ENCODE measurements around the gene ASCC3.

ASCC3 gene

GRCh38 chr6:100462706-100463629 lies 418.2 kb downstream of the ASCC3 start:
- Histone ChIP-seq H3K27ac (ENCODE audit: insufficient read depth, low read depth, low read length, poor library complexity, severe bottlenecking) (no peak overlapping the region), H3K9me3 (ENCODE audit: control insufficient read depth, low read length) (no peaks in the 10 kb centered on the region), H3K36me3 (ENCODE audit: control insufficient read depth, insufficient read depth, low read length) (no peaks in the 10 kb centered on the region), H3K4me3 (ENCODE audit: insufficient read depth, low read depth, low read length) (no peak overlapping the region), H3K27me3 (ENCODE audit: control insufficient read depth, insufficient read depth, low read length, poor library complexity, severe bottlenecking) (peaks cover 100% of the 10 kb centered on the region), H3K4me1 (ENCODE audit: control insufficient read depth, insufficient read depth, low read length) (peaks cover 18% of the 10 kb centered on the region)
- 7 to 10% methylated on average over 12 to 13 of the region's 13 CpGs for WGBS, 2 experiments

- WGBS, 2 experiments: 5 to 10% methylated on average over 3 of the region's 3 CpGs
- Histone ChIP-seq H3K27ac (ENCODE audit: insufficient read depth, low read depth, low read length, poor library complexity, severe bottlenecking) (no peak overlapping the region), H3K4me1 (ENCODE audit: control insufficient read depth, insufficient read depth, low read length) (peaks cover 21% of the 10 kb centered on the region), H3K4me3 (ENCODE audit: insufficient read depth, low read depth, low read length) (no peak overlapping the region), H3K9me3 (ENCODE audit: control insufficient read depth, low read length) (no peaks in the 10 kb centered on the region), H3K36me3 (ENCODE audit: control insufficient read depth, insufficient read depth, low read length) (no peaks in the 10 kb centered on the region), H3K27me3 (ENCODE audit: control insufficient read depth, insufficient read depth, low read length, poor library complexity, severe bottlenecking) (peaks cover 100% of the 10 kb centered on the region)
Measured at GRCh38 chr6:100461917-100462705, 419.0 kb downstream of the ASCC3 start.

- Histone ChIP-seq H3K4me3 (ENCODE audit: insufficient read depth, low read depth, low read length) (no peak overlapping the region), H3K27me3 (ENCODE audit: control insufficient read depth, insufficient read depth, low read length, poor library complexity, severe bottlenecking) (peaks cover 100% of the 10 kb centered on the region), H3K9me3 (ENCODE audit: control insufficient read depth, low read length) (no peaks in the 10 kb centered on the region), H3K4me1 (ENCODE audit: control insufficient read depth, insufficient read depth, low read length) (peaks cover 21% of the 10 kb centered on the region), H3K36me3 (ENCODE audit: control insufficient read depth, insufficient read depth, low read length) (no peaks in the 10 kb centered on the region), H3K27ac (ENCODE audit: insufficient read depth, low read depth, low read length, poor library complexity, severe bottlenecking) (no peak overlapping the region)
- 0 to 1% methylated on average over 26 to 28 of the region's 29 CpGs for WGBS, 2 experiments
Measured at GRCh38 chr6:100461278-100461916, 419.7 kb downstream of the ASCC3 start.

GRCh38 chr6:100460650-100461204 lies 420.4 kb downstream of the ASCC3 start:
- Histone ChIP-seq H3K9me3 (ENCODE audit: control insufficient read depth, low read length) (no peaks in the 10 kb centered on the region), H3K4me3 (ENCODE audit: insufficient read depth, low read depth, low read length) (no peak overlapping the region), H3K27me3 (ENCODE audit: control insufficient read depth, insufficient read depth, low read length, poor library complexity, severe bottlenecking) (peaks cover 100% of the 10 kb centered on the region), H3K27ac (ENCODE audit: insufficient read depth, low read depth, low read length, poor library complexity, severe bottlenecking) (no peak overlapping the region), H3K4me1 (ENCODE audit: control insufficient read depth, insufficient read depth, low read length) (peaks cover 21% of the 10 kb centered on the region), H3K36me3 (ENCODE audit: control insufficient read depth, insufficient read depth, low read length) (no peaks in the 10 kb centered on the region)
- 0% methylated on average over 7 to 9 of the region's 9 CpGs for WGBS, 2 experiments

- H3K27me3 ChIP-seq (ENCODE audit: control insufficient read depth, insufficient read depth, low read length, poor library complexity, severe bottlenecking): peaks cover 100% of the 10 kb centered on the region
- H3K36me3 ChIP-seq (ENCODE audit: control insufficient read depth, insufficient read depth, low read length): no peaks in the 10 kb centered on the region
- no peak overlapping the region for H3K4me3 ChIP-seq (ENCODE audit: insufficient read depth, low read depth, low read length)
Measured at GRCh38 chr6:100459592-100460184, 421.4 kb downstream of the ASCC3 start.

GRCh38 chr6:100458841-100459591 lies 422.1 kb downstream of the ASCC3 start:
- H3K4me3 ChIP-seq (ENCODE audit: insufficient read depth, low read depth, low read length): no peak overlapping the region
- no peaks in the 10 kb centered on the region for H3K9me3 ChIP-seq (ENCODE audit: control insufficient read depth, low read length)
- peaks cover 100% of the 10 kb centered on the region for H3K27me3 ChIP-seq (ENCODE audit: control insufficient read depth, insufficient read depth, low read length, poor library complexity, severe bottlenecking)
- H3K27ac ChIP-seq (ENCODE audit: insufficient read depth, low read depth, low read length, poor library complexity, severe bottlenecking): no peak overlapping the region
- H3K4me1 ChIP-seq (ENCODE audit: control insufficient read depth, insufficient read depth, low read length): peaks cover 28% of the 10 kb centered on the region
- WGBS, 2 experiments: 9 to 12% methylated on average over 6 to 10 of the region's 10 CpGs
- H3K36me3 ChIP-seq (ENCODE audit: control insufficient read depth, insufficient read depth, low read length): no peaks in the 10 kb centered on the region

More at GRCh38 chr6:100459592-100460184, 421.4 kb downstream of the ASCC3 start:
- Histone ChIP-seq H3K4me1 (ENCODE audit: control insufficient read depth, insufficient read depth, low read length) (peaks cover 27% of the 10 kb centered on the region), H3K9me3 (ENCODE audit: control insufficient read depth, low read length) (no peaks in the 10 kb centered on the region), H3K27ac (ENCODE audit: insufficient read depth, low read depth, low read length, poor library complexity, severe bottlenecking) (no peak overlapping the region)

Measured in ectodermal cell (in vitro differentiated cells).